GM21515 (cell line): ENCODE results near the gene SLITRK3.

Source experiments
- ATAC-seq: cut with Tn5 transposase; IDR thresholded peaks from one replicate; pipeline ENCODE4 v1.9.1; 2021; ENCODE audit not compliant: unreplicated experiment

SLITRK3 gene

GRCh38 chr3:165195640-165196576 is at the start of gene SLITRK3:
TSS of gene SLITRK3 (minus strand) at chr3:165196384. CDS start at chr3:165190830, 5,554 bp downstream.
- no peak for ATAC-seq

- ATAC-seq, result no peak
Observed at GRCh38 chr3:165243597-165243996, 47.4 kb upstream of the SLITRK3 start.

GRCh38 chr3:165233501-165234195 is 37.5 kb upstream of the SLITRK3 start:
- no peak for ATAC-seq

- ATAC-seq, result no peak
Observed at GRCh38 chr3:165225604-165226003, 29.4 kb upstream of the SLITRK3 start.

GRCh38 chr3:165217739-165218138 is 21.6 kb upstream of the SLITRK3 start:
- ATAC-seq, result no peak

GRCh38 chr3:165212580-165212979 is 16.4 kb upstream of the SLITRK3 start:
- ATAC-seq, result no peak

GRCh38 chr3:165211721-165212120 is 15.5 kb upstream of the SLITRK3 start:
- no peak for ATAC-seq

- ATAC-seq, result no peak
Observed at GRCh38 chr3:165210727-165211126, 14.5 kb upstream of the SLITRK3 start.

- ATAC-seq, result no peak
Observed at GRCh38 chr3:165210132-165210531, 13.9 kb upstream of the SLITRK3 start.

GRCh38 chr3:165206454-165207266 is 10.5 kb upstream of the SLITRK3 start:
- ATAC-seq, result peak; percentile 96

- no peak for ATAC-seq
Observed at GRCh38 chr3:165204445-165204844, 8.3 kb upstream of the SLITRK3 start.

GRCh38 chr3:165202995-165203394 is 6.8 kb upstream of the SLITRK3 start:
- ATAC-seq, result no peak

- no peak for ATAC-seq
Observed at GRCh38 chr3:165201964-165202363, 5.8 kb upstream of the SLITRK3 start.

GRCh38 chr3:165197481-165197800 is 1.3 kb upstream of the SLITRK3 start:
- no peak for ATAC-seq

- ATAC-seq, result no peak
Observed at GRCh38 chr3:165196577-165197480, 645 bp upstream of the SLITRK3 start.

GRCh38 chr3:165195241-165195639 is 944 bp downstream of the SLITRK3 start:
- no peak for ATAC-seq

GRCh38 chr3:165194511-165195240 is 1.5 kb downstream of the SLITRK3 start:
- no peak for ATAC-seq

- ATAC-seq, result no peak
Observed at GRCh38 chr3:165193366-165194254, 2.6 kb downstream of the SLITRK3 start.
